HFFc6 (cell line): ENCODE measurements around the gene TTF2. TPM values are rescaled to one million over a fixed set of nuclear protein-coding genes. Genes with fewer than 3 reads are reported as not detected.
"Not testable (repeated sequence)": the region's sequence is repeated elsewhere in the genome, so short reads cannot be mapped to it uniquely, and the experiment has no call there.

ENCODE experiments used
- DNase-seq: peaks from one replicate; pipeline ENCODE4 v3.0.0-alpha.2; 2018
- H3K27ac Mint-ChIP-seq: 2 replicates; pipeline ENCODE4 v1.8.0; 2020; ENCODE audit warnings: mild to moderate bottlenecking, mixed read lengths
- H3K27me3 Mint-ChIP-seq: 2 replicates; pipeline ENCODE4 v1.8.0; 2021; ENCODE audit warnings: mild to moderate bottlenecking, moderate library complexity, mixed read lengths; ENCODE audit not compliant: insufficient read depth
- H3K36me3 Mint-ChIP-seq: 2 replicates; pipeline ENCODE4 v1.8.0; 2021; ENCODE audit warnings: low read depth, mixed read lengths
- H3K4me1 Mint-ChIP-seq: 2 replicates; pipeline ENCODE4 v1.8.0; 2020; ENCODE audit warnings: low read depth, mixed read lengths
- H3K4me3 Mint-ChIP-seq: 2 replicates; pipeline ENCODE4 v1.8.0; 2020; ENCODE audit warnings: mild to moderate bottlenecking, moderate library complexity, mixed read lengths
- H3K9me3 Mint-ChIP-seq: 2 replicates; pipeline ENCODE4 v1.8.0; 2020; ENCODE audit warnings: mild to moderate bottlenecking, mixed read lengths
- CTCF ChIP-seq: fragments of 200-600 bp; sonication (generic); IDR thresholded peaks from 2 replicates; pipeline ENCODE4 v1.5.0; 2021; ENCODE audit warnings: antibody characterized with exemption, mild to moderate bottlenecking
- total RNA-seq, 6 experiments: library from RNA; stranded (reverse); fragmentation: NEBNext Ultra II Directional; extraction: Animal tissue kit (Norgen Biotek cat#: 25700); gene quantifications; 2 replicates in 1 of 6; 3 replicates in 5 of 6; pipeline ENCODE4 v1.2.3, GENCODE V29; 2021

The TTF2 gene
- total RNA-seq, 6 experiments from 2014 or later = 18.7 to 28.6 (median 24.2) TPM

- TF ChIP-seq CTCF = no peak
- peak overlapping the region; percentile 60 for H3K27ac Mint-ChIP-seq
- no peaks in the 10 kb centered on the region for H3K36me3 Mint-ChIP-seq
- no peak for DNase-seq
- no peak overlapping the region for H3K4me3 Mint-ChIP-seq
- no peaks in the 10 kb centered on the region for H3K27me3 Mint-ChIP-seq
- no peaks in the 10 kb centered on the region for H3K9me3 Mint-ChIP-seq
- H3K4me1 Mint-ChIP-seq = peaks cover 20% of the 10 kb centered on the region
Measured at GRCh38 chr1:117114877-117115276, 54.8 kb downstream of the TTF2 start.

GRCh38 chr1:117116090-117116783, 56.1 kb downstream of the TTF2 start:
- Mint-ChIP-seq H3K36me3 (no peaks in the 10 kb centered on the region), H3K27ac (no peak overlapping the region), H3K4me1 (peaks cover 19% of the 10 kb centered on the region), H3K27me3 (no peaks in the 10 kb centered on the region), H3K4me3 (no peak overlapping the region), H3K9me3 (no peaks in the 10 kb centered on the region)
- DNase-seq = no peak
- TF ChIP-seq CTCF = no peak

- no peak for TF ChIP-seq CTCF
- Mint-ChIP-seq H3K27ac (no peak overlapping the region), H3K9me3 (no peaks in the 10 kb centered on the region), H3K27me3 (no peaks in the 10 kb centered on the region), H3K4me3 (no peak overlapping the region), H3K36me3 (no peaks in the 10 kb centered on the region), H3K4me1 (peaks cover 16% of the 10 kb centered on the region)
- no peak for DNase-seq
Measured at GRCh38 chr1:117116784-117117130, 56.6 kb downstream of the TTF2 start.

- H3K27ac Mint-ChIP-seq = no peak overlapping the region
- H3K9me3 Mint-ChIP-seq = no peaks in the 10 kb centered on the region
- no peak overlapping the region for H3K4me3 Mint-ChIP-seq
- H3K36me3 Mint-ChIP-seq = no peaks in the 10 kb centered on the region
- no peak for DNase-seq
- H3K4me1 Mint-ChIP-seq = peaks cover 16% of the 10 kb centered on the region
- TF ChIP-seq CTCF = no peak
- no peaks in the 10 kb centered on the region for H3K27me3 Mint-ChIP-seq
Measured at GRCh38 chr1:117117697-117118096, 57.6 kb downstream of the TTF2 start.

GRCh38 chr1:117118137-117118536, 58.0 kb downstream of the TTF2 start:
- Mint-ChIP-seq H3K27me3 (no peaks in the 10 kb centered on the region), H3K9me3 (no peaks in the 10 kb centered on the region), H3K4me3 (no peak overlapping the region), H3K27ac (no peak overlapping the region), H3K4me1 (peaks cover 16% of the 10 kb centered on the region), H3K36me3 (no peaks in the 10 kb centered on the region)
- no peak for DNase-seq
- TF ChIP-seq CTCF = no peak

GRCh38 chr1:117119144-117119543, 59.0 kb downstream of the TTF2 start:
- not testable (repeated sequence) for H3K4me3 Mint-ChIP-seq, H3K27ac Mint-ChIP-seq, H3K9me3 Mint-ChIP-seq, H3K27me3 Mint-ChIP-seq, DNase-seq, H3K36me3 Mint-ChIP-seq
- H3K4me1 Mint-ChIP-seq = peaks cover 16% of the 10 kb centered on the region
